ENCODE results near the gene KPNA3. TPM values are rescaled to one million over a fixed set of nuclear protein-coding genes. Genes with fewer than 3 reads are reported as not detected.
"Not testable (repeated sequence)": the region's sequence is repeated elsewhere in the genome, so short reads cannot be mapped to it uniquely, and the experiment has no call there.

Gene KPNA3
- total RNA-seq, 1 donor from 2014 or later = 46.6 TPM

GRCh38 chr13:49777746-49778614, 14.5 kb downstream of the KPNA3 start:
- no peak overlapping the region for H3K27ac Mint-ChIP-seq (ENCODE audit: unreplicated experiment)
- no peaks in the 10 kb centered on the region for H3K9me3 Mint-ChIP-seq (ENCODE audit: unreplicated experiment)
- H3K27me3 Mint-ChIP-seq (ENCODE audit: unreplicated experiment) = peaks cover 3% of the 10 kb centered on the region
- peaks cover 12% of the 10 kb centered on the region for H3K4me1 Mint-ChIP-seq (ENCODE audit: low read depth, unreplicated experiment)
- H3K36me3 Mint-ChIP-seq (ENCODE audit: unreplicated experiment) = no peaks in the 10 kb centered on the region
- no peak overlapping the region for H3K4me3 Mint-ChIP-seq (ENCODE audit: unreplicated experiment)
- TF ChIP-seq, protein P1, sequence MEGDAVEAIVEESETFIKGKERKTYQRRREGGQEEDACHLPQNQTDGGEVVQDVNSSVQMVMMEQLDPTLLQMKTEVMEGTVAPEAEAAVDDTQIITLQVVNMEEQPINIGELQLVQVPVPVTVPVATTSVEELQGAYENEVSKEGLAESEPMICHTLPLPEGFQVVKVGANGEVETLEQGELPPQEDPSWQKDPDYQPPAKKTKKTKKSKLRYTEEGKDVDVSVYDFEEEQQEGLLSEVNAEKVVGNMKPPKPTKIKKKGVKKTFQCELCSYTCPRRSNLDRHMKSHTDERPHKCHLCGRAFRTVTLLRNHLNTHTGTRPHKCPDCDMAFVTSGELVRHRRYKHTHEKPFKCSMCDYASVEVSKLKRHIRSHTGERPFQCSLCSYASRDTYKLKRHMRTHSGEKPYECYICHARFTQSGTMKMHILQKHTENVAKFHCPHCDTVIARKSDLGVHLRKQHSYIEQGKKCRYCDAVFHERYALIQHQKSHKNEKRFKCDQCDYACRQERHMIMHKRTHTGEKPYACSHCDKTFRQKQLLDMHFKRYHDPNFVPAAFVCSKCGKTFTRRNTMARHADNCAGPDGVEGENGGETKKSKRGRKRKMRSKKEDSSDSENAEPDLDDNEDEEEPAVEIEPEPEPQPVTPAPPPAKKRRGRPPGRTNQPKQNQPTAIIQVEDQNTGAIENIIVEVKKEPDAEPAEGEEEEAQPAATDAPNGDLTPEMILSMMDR (IDR thresholded peaks at IDR 0.05; ENCODE audit: partially characterized antibody, unreplicated experiment) = no peak
- DNase-seq = no peak

DNA sequence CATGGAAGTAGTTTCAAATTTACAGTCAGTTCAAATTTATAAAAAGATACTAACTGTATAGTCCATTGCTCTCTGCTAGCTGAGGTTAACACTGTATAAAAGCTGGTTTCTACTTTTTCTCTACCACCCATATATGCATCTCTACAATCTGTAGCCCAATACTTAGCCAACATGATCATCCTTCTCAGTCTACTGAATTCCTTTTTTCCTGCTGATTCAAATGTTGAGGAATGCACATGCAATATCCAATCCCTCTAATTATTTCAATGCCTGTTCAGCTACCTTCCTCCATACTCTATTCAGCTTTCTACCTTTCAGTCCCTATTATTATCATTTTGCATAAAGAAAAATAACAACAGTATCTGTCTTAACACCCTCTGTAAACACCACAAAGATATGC, 15.6 kb downstream of the KPNA3 start:
- no peak overlapping the region for H3K4me3 Mint-ChIP-seq (ENCODE audit: unreplicated experiment)
- TF ChIP-seq, protein P1 (IDR thresholded peaks at IDR 0.05; ENCODE audit: partially characterized antibody, unreplicated experiment) = no peak
- no peaks in the 10 kb centered on the region for H3K36me3 Mint-ChIP-seq (ENCODE audit: unreplicated experiment)
- H3K9me3 Mint-ChIP-seq (ENCODE audit: unreplicated experiment) = no peaks in the 10 kb centered on the region
- peaks cover 3% of the 10 kb centered on the region for H3K27me3 Mint-ChIP-seq (ENCODE audit: unreplicated experiment)
- H3K4me1 Mint-ChIP-seq (ENCODE audit: low read depth, unreplicated experiment) = peaks cover 9% of the 10 kb centered on the region
- DNase-seq = no peak
- H3K27ac Mint-ChIP-seq (ENCODE audit: unreplicated experiment) = no peak overlapping the region

DNA sequence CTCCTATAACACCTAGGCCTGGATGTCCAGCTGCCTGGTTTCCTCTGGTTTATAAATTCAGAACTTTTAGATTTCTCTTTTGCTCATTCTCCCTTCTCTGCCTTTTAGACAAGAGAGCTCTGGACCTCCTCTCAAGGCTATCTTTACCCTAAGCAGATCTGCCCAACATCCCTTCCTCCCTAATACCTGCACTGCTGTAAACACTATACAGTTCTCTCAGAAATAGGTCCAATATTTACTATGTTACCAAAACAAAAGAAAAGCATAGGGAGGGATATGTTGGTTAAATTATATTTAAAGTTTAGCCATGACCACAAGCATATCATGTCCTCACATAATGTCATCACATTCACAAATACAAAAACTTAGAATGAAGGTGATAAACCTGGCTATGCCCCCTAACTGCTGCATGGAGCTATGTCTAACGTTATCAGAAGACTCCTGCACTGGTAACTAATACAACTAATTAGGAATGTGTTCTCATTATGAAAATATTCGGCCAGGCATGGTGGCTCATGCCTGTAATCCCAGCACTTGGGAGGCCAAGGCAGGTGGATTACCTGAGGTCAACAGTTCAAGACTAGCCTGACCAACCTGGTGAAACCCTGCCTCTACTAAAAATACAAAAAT, 18.0 kb downstream of the KPNA3 start:
- no peak overlapping the region for H3K4me3 Mint-ChIP-seq (ENCODE audit: unreplicated experiment)
- no peaks in the 10 kb centered on the region for H3K9me3 Mint-ChIP-seq (ENCODE audit: unreplicated experiment)
- peaks cover 1% of the 10 kb centered on the region for H3K27me3 Mint-ChIP-seq (ENCODE audit: unreplicated experiment)
- TF ChIP-seq, protein P1 (IDR thresholded peaks at IDR 0.05; ENCODE audit: partially characterized antibody, unreplicated experiment) = no peak
- H3K27ac Mint-ChIP-seq (ENCODE audit: unreplicated experiment) = no peak overlapping the region
- H3K4me1 Mint-ChIP-seq (ENCODE audit: low read depth, unreplicated experiment) = peaks cover 6% of the 10 kb centered on the region
- no peak for DNase-seq
- no peaks in the 10 kb centered on the region for H3K36me3 Mint-ChIP-seq (ENCODE audit: unreplicated experiment)

- Mint-ChIP-seq H3K27ac (ENCODE audit: unreplicated experiment) (no peak overlapping the region), H3K36me3 (ENCODE audit: unreplicated experiment) (no peaks in the 10 kb centered on the region), H3K9me3 (ENCODE audit: unreplicated experiment) (no peaks in the 10 kb centered on the region), H3K27me3 (ENCODE audit: unreplicated experiment) (peaks cover under 1% of the 10 kb centered on the region), H3K4me3 (ENCODE audit: unreplicated experiment) (no peak overlapping the region), H3K4me1 (ENCODE audit: low read depth, unreplicated experiment) (peaks cover 6% of the 10 kb centered on the region)
- no peak for DNase-seq
- TF ChIP-seq, protein P1 (IDR thresholded peaks at IDR 0.05; ENCODE audit: partially characterized antibody, unreplicated experiment) = no peak
These were observed 19.7 kb downstream of the KPNA3 start for GRCh38 chr13:49772828-49773227.

DNA sequence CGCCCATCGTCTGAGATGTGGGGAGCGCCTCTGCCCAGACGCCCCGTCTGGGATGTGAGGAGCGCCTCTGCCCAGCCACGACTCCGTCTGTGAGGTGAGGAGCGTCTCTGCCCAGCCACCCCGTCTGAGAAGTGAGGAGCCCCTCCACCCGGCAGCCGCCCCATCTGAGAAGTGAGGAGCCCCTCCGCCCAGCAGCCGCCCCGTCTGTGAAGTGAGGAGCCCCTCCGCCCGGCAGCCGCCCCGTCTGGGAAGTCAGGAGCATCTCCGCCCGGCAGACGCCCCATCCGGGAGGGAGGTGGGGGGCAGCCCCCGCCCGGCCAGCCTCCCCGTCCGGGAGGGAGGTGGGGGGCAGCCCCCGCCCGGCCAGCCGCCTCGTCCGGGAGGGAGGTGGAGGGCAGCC, 30.7 kb downstream of the KPNA3 start:
- H3K36me3 Mint-ChIP-seq (ENCODE audit: unreplicated experiment) = peaks cover 27% of the 10 kb centered on the region
- not testable (repeated sequence) for H3K4me1 Mint-ChIP-seq (ENCODE audit: low read depth, unreplicated experiment); H3K4me3 Mint-ChIP-seq (ENCODE audit: unreplicated experiment); H3K27ac Mint-ChIP-seq (ENCODE audit: unreplicated experiment); H3K27me3 Mint-ChIP-seq (ENCODE audit: unreplicated experiment)
- DNase-seq = peak; percentile 24
- H3K9me3 Mint-ChIP-seq (ENCODE audit: unreplicated experiment) = peaks cover 11% of the 10 kb centered on the region

All from glutamatergic neuron (in vitro differentiated cells).